HepG2 (cell line): ENCODE measurements around the gene RASD1. TPM values are rescaled to one million over a fixed set of nuclear protein-coding genes. Genes with fewer than 3 reads are reported as not detected.

Experiments
- CREB1 ChIP-seq, 2 experiments: fragments of 450-650 bp in 1 of 2; IDR thresholded peaks; 2 replicates each; pipeline ENCODE4 v1.6.1; 2016 to 2017; ENCODE audit warnings: control low read depth in 1 of 2, mild to moderate bottlenecking in 1 of 2, missing compliant biosample characterization in 1 of 2, missing genetic modification characterization in 1 of 2
- CREM ChIP-seq, 2 experiments: sonication (generic) in 1 of 2; formaldehyde crosslinking in 1 of 2; IDR thresholded peaks; 2 replicates each; pipeline versions ENCODE4 v1.4.0 to v1.6.1; 2016 to 2020; ENCODE audit warnings: antibody characterized with exemption in 1 of 2, mild to moderate bottlenecking in 1 of 2, missing genetic modification reagents in 1 of 2
- DRAP1 ChIP-seq: IDR thresholded peaks from 2 replicates; pipeline ENCODE4 v1.6.1; 2016; ENCODE audit warnings: missing genetic modification reagents, missing compliant biosample characterization
- FOXA3 ChIP-seq: IDR thresholded peaks from 2 replicates; pipeline ENCODE4 v1.6.1; 2016; ENCODE audit warnings: missing genetic modification reagents, missing compliant biosample characterization
- GTF2F1 ChIP-seq: fragments of 150-350 bp; IDR thresholded peaks from 2 replicates; pipeline ENCODE4 v1.6.1; 2014; ENCODE audit warnings: low read length
- HNF1B ChIP-seq: sonication (generic); formaldehyde crosslinking; IDR thresholded peaks from 2 replicates; pipeline ENCODE4 v1.5.1; 2020; ENCODE audit warnings: mild to moderate bottlenecking, moderate library complexity, missing genetic modification reagents
- IRF2 ChIP-seq: IDR thresholded peaks from 2 replicates; pipeline ENCODE4 v1.6.1; 2018; ENCODE audit warnings: missing genetic modification reagents, missing compliant biosample characterization
- KDM5A ChIP-seq: fragments of 200-600 bp; sonication (generic); IDR thresholded peaks from 2 replicates; pipeline ENCODE4 v1.7.0; 2018; ENCODE audit warnings: antibody characterized with exemption, mild to moderate bottlenecking, low read length, borderline replicate concordance
- KLF13 ChIP-seq: sonication (generic); formaldehyde crosslinking; IDR thresholded peaks from 2 replicates; pipeline ENCODE4 v1.4.0; 2020; ENCODE audit warnings: mild to moderate bottlenecking, missing genetic modification reagents
- NCOR1 ChIP-seq: fragments of 200-600 bp; sonication (generic); IDR thresholded peaks from 2 replicates; pipeline ENCODE4 v1.7.0; 2017; ENCODE audit warnings: antibody characterized with exemption, low read length, borderline replicate concordance
- NFIB ChIP-seq: sonication (generic); formaldehyde crosslinking; IDR thresholded peaks from 2 replicates; pipeline ENCODE4 v1.9.0; 2021; ENCODE audit warnings: missing genetic modification reagents, mild to moderate bottlenecking, borderline replicate concordance
- PCBP2 ChIP-seq: fragments of 200-400 bp; formaldehyde crosslinking; optimal IDR thresholded peaks from 2 replicates; pipeline ENCODE3; 2018; ENCODE audit warnings: low read length, low read depth; ENCODE audit not compliant: poor library complexity, severe bottlenecking
- SPEN ChIP-seq: sonication (generic); formaldehyde crosslinking; IDR thresholded peaks from 2 replicates; pipeline ENCODE4 v1.5.1; 2020; ENCODE audit warnings: low read depth, mild to moderate bottlenecking, missing genetic modification reagents
- SRF ChIP-seq: IDR thresholded peaks from 2 replicates; pipeline ENCODE4 v1.6.1; 2011; ENCODE audit warnings: mild to moderate bottlenecking, low read depth, low read length, moderate library complexity
- TBX2 ChIP-seq: sonication (generic); formaldehyde crosslinking; IDR thresholded peaks from 2 replicates; pipeline ENCODE4 v1.5.0; 2020; ENCODE audit warnings: missing genetic modification reagents, mild to moderate bottlenecking, borderline replicate concordance
- TCF7 ChIP-seq: sonication (generic); IDR thresholded peaks from 2 replicates; pipeline ENCODE4 v1.6.1; 2016; ENCODE audit warnings: antibody characterized with exemption, low read depth
- ZBTB34 ChIP-seq: sonication (generic); formaldehyde crosslinking; IDR thresholded peaks from 2 replicates; pipeline ENCODE4 v1.8.0; 2022; ENCODE audit warnings: mild to moderate bottlenecking, missing genetic modification reagents
- ZNF549 ChIP-seq: sonication (generic); formaldehyde crosslinking; IDR thresholded peaks from 2 replicates; pipeline ENCODE4 v1.5.0; 2020; ENCODE audit warnings: missing genetic modification reagents
- ZNF614 ChIP-seq: IDR thresholded peaks from 2 replicates; pipeline ENCODE4 v1.6.1; 2018; ENCODE audit warnings: missing biosample characterization, missing genetic modification reagents, inconsistent platforms, borderline replicate concordance
- ZNF652 ChIP-seq: IDR thresholded peaks from 2 replicates; pipeline ENCODE4 v1.6.1; 2016; ENCODE audit warnings: low read depth, borderline replicate concordance
- ZNF776 ChIP-seq: sonication (generic); formaldehyde crosslinking; IDR thresholded peaks from 2 replicates; pipeline ENCODE4 v1.4.0; 2020; ENCODE audit warnings: mild to moderate bottlenecking, missing genetic modification reagents
- polyA plus RNA-seq, 8 experiments: library from polyadenylated mRNA; depleted of rRNA in 3 of 8; stranded (reverse) in 7 of 8; unstranded in 1 of 8; fragments of >200 nt; fragmentation: Illumina TruSeq in 4 of 8; extraction: Trizol in 4 of 8; gene quantifications; 2 replicates each; pipeline versions ENCODE4 v1.2.1 to v1.2.3, GENCODE V29; 2011 to 2016; ENCODE audit warnings: low read depth in 4 of 8, missing spikeins in 1 of 8, mixed read lengths in 1 of 8; ENCODE audit not compliant: insufficient read depth in 1 of 8
- total RNA-seq, 5 experiments: library from RNA; depleted of rRNA; stranded (reverse); fragments of >200 nt; fragmentation: Illumina TruSeq; extraction: Trizol; gene quantifications; 2 replicates each; pipeline ENCODE4 v1.2.3, GENCODE V29; 2016; ENCODE audit warnings: low read depth in 1 of 5
- TF ChIP-seq, protein P1 (sequence below): sonication (generic); formaldehyde crosslinking; IDR thresholded peaks from 2 replicates; pipeline ENCODE4 v1.4.0; 2020; ENCODE audit warnings: missing genetic modification reagents, borderline replicate concordance
- TF ChIP-seq, protein P2 (sequence below): IDR thresholded peaks from 2 replicates; pipeline ENCODE4 v1.6.1; 2016; ENCODE audit warnings: low read depth, borderline replicate concordance

RASD1 gene
- total and polyA plus RNA-seq, 2 of the 13 experiments (the other 11 are each of a cell fraction or from before 2014, with no cell fraction given): 1.6 to 4.2 TPM

GRCh38 chr17:17462048-17462824, 34.0 kb downstream of the RASD1 start (continued):
- TF ChIP-seq, protein P1, sequence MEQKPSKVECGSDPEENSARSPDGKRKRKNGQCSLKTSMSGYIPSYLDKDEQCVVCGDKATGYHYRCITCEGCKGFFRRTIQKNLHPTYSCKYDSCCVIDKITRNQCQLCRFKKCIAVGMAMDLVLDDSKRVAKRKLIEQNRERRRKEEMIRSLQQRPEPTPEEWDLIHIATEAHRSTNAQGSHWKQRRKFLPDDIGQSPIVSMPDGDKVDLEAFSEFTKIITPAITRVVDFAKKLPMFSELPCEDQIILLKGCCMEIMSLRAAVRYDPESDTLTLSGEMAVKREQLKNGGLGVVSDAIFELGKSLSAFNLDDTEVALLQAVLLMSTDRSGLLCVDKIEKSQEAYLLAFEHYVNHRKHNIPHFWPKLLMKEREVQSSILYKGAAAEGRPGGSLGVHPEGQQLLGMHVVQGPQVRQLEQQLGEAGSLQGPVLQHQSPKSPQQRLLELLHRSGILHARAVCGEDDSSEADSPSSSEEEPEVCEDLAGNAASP (CRISPR knock-in tag): peak; percentile 79; the same call in 1 of the 2 replicates
- no peak for TF ChIP-seq PCBP2
- TF ChIP-seq ZNF776: no peak
- no peak; the same call in 1 of the 2 replicates for TF ChIP-seq ZNF652 (CRISPR knock-in tag)
- TF ChIP-seq ZBTB34 (CRISPR knock-in tag): no peak
- peak; percentile 91 for TF ChIP-seq HNF1B (CRISPR knock-in tag)
- peak; percentile 54; the same call in 1 of the 2 replicates for TF ChIP-seq TCF7
- TF ChIP-seq FOXA3 (CRISPR knock-in tag): peak; percentile 77
- peak; percentile 76 for TF ChIP-seq IRF2 (CRISPR knock-in tag)
- no peak for TF ChIP-seq KLF13 (CRISPR knock-in tag)
- no peak for TF ChIP-seq GTF2F1
- no peak for TF ChIP-seq SRF
- peak; percentile 86; the same call in 1 of the 2 replicates for TF ChIP-seq TBX2 (CRISPR knock-in tag)
- no peak for TF ChIP-seq NFIB (CRISPR knock-in tag)
- TF ChIP-seq ZNF614 (CRISPR knock-in tag): 0 out of 2 replicates have a peak, but pooled peaks have one; percentile 52
- no peak for TF ChIP-seq NCOR1
- TF ChIP-seq ZNF549 (CRISPR knock-in tag): no peak
- TF ChIP-seq CREB1 (IDR thresholded peaks at IDR 0.05): no peak
- TF ChIP-seq CREB1 (CRISPR knock-in tag; IDR thresholded peaks at IDR 0.05): 0 out of 2 replicates have a peak, but pooled peaks have one; percentile 32
- peak; percentile 70; the same call in 1 of the 2 replicates for TF ChIP-seq CREM (IDR thresholded peaks at IDR 0.05)
- no peak for TF ChIP-seq CREM (CRISPR knock-in tag; IDR thresholded peaks at IDR 0.05)
- TF ChIP-seq KDM5A: no peak
- 0 out of 2 replicates have a peak, but pooled peaks have one; percentile 35 for TF ChIP-seq SPEN (CRISPR knock-in tag)
- TF ChIP-seq DRAP1 (CRISPR knock-in tag): peak; percentile 58; the same call in 1 of the 2 replicates
- TF ChIP-seq, protein P2, sequence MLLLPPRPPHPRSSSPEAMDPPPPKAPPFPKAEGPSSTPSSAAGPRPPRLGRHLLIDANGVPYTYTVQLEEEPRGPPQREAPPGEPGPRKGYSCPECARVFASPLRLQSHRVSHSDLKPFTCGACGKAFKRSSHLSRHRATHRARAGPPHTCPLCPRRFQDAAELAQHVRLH (CRISPR knock-in tag): 0 out of 2 replicates have a peak, but pooled peaks have one; percentile 46
